ENCODE measurements around the gene SLF2. TPM values are rescaled to one million over a fixed set of nuclear protein-coding genes. Genes with fewer than 3 reads are reported as not detected.

SLF2 gene
- total RNA-seq, 3 donors from 2014 or later (not counting 1 experiment from before 2014, with no cell fraction given) = 24.2 to 35.4 (median 30.9) TPM

DNA sequence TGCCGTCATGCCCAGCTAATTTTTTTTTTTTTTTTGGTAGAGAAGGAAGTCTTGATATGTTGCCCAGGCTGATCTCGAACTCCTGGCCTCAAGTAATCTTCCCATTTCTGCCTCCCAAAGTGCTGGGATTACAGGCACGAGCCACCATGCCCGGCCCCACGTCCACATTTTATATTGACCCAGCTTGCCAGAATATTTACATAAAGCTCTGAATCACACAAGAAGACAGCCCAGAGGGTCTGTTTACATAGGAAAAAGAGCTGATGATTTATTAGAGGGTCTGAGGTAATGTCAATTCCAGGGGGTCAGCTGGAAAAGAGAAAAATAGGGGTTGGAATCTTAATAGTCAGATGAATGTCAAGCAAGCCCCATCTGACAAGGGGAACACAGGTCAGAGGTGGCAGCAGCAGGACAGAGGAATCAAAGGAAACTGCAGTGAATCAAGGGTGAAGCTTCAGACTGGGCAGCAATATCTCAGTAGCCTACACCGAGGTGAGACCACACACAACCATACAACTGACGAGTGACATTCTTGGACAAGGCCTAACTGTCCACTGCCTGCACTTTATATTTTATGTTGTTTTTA lies 15.8 kb upstream of the SLF2 start:
- H3K9me3 ChIP-seq (ENCODE audit: control insufficient read depth, insufficient read depth, low read length) = no peaks in the 10 kb centered on the region
- no peaks in the 10 kb centered on the region for H3K4me1 ChIP-seq (ENCODE audit: control insufficient read depth, insufficient read depth, low read length)
- H3K4me3 ChIP-seq (ENCODE audit: low read length) = no peak overlapping the region
- no peaks in the 10 kb centered on the region for H3K9me3 Mint-ChIP-seq
- WGBS (ENCODE audit: insufficient coverage) = 96% methylated on average over 5 of the region's 7 CpGs
- TF ChIP-seq, protein P1, sequence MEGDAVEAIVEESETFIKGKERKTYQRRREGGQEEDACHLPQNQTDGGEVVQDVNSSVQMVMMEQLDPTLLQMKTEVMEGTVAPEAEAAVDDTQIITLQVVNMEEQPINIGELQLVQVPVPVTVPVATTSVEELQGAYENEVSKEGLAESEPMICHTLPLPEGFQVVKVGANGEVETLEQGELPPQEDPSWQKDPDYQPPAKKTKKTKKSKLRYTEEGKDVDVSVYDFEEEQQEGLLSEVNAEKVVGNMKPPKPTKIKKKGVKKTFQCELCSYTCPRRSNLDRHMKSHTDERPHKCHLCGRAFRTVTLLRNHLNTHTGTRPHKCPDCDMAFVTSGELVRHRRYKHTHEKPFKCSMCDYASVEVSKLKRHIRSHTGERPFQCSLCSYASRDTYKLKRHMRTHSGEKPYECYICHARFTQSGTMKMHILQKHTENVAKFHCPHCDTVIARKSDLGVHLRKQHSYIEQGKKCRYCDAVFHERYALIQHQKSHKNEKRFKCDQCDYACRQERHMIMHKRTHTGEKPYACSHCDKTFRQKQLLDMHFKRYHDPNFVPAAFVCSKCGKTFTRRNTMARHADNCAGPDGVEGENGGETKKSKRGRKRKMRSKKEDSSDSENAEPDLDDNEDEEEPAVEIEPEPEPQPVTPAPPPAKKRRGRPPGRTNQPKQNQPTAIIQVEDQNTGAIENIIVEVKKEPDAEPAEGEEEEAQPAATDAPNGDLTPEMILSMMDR (IDR thresholded peaks at IDR 0.05) = no peak
- intact Hi-C loops (cut with micrococcal nuclease) = no loop called here
- H3K27me3 Mint-ChIP-seq (ENCODE audit: low read depth in 2 of 2) = peaks cover 31 to 32% of the 10 kb centered on the region in 2 donors
- no peak overlapping the region for H3K27ac Mint-ChIP-seq
- no peak overlapping the region for H3K4me3 Mint-ChIP-seq
- no peak overlapping the region for H3K27ac ChIP-seq (ENCODE audit: low read length)
- no peak for DNase-seq
- no peaks in the 10 kb centered on the region for H3K36me3 ChIP-seq (ENCODE audit: control insufficient read depth, insufficient read depth, low read length)
- no peaks in the 10 kb centered on the region for H3K4me1 Mint-ChIP-seq
- H3K27me3 ChIP-seq (ENCODE audit: control insufficient read depth, insufficient read depth, low read length) = no peaks in the 10 kb centered on the region
- no peak for ATAC-seq
- no peaks in the 10 kb centered on the region for H3K36me3 Mint-ChIP-seq

DNA sequence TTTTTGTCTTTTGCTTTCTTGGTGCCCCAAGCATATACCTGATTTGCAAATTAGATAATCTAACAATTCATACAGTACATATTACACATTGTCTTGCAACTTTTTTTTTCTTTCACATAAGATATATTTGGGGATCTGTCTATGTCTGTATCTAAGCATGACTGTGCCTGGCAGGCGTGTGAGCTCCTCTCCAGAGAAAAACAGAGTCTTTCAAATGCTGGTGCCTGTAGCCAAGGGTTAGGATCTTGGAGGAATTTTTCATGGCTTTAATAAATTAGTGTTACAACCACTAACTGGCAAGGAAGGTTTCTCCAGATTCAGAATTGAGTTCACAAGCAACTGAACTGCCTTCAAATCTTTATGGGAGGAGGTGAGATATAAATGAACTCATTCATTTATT lies 14.8 kb upstream of the SLF2 start:
- Mint-ChIP-seq H3K4me1 (no peaks in the 10 kb centered on the region), H3K27ac (no peak overlapping the region), H3K4me3 (no peak overlapping the region), H3K36me3 (no peaks in the 10 kb centered on the region), H3K27me3 (ENCODE audit: low read depth in 2 of 2) (peaks cover 21 to 26% of the 10 kb centered on the region in 2 donors), H3K9me3 (no peaks in the 10 kb centered on the region)
- no peaks in the 10 kb centered on the region for H3K36me3 ChIP-seq (ENCODE audit: control insufficient read depth, insufficient read depth, low read length)
- intact Hi-C loops (cut with micrococcal nuclease) = no loop called here
- WGBS (ENCODE audit: insufficient coverage) = 29% methylated on average over 1 of the region's 1 CpG
- no peaks in the 10 kb centered on the region for H3K4me1 ChIP-seq (ENCODE audit: control insufficient read depth, insufficient read depth, low read length)
- TF ChIP-seq, protein P1 (IDR thresholded peaks at IDR 0.05) = no peak
- no peak overlapping the region for H3K27ac ChIP-seq (ENCODE audit: low read length)
- H3K27me3 ChIP-seq (ENCODE audit: control insufficient read depth, insufficient read depth, low read length) = no peaks in the 10 kb centered on the region
- no peaks in the 10 kb centered on the region for H3K9me3 ChIP-seq (ENCODE audit: control insufficient read depth, insufficient read depth, low read length)
- DNase-seq (no peak), ATAC-seq (no peak)
- no peak overlapping the region for H3K4me3 ChIP-seq (ENCODE audit: low read length)

DNA sequence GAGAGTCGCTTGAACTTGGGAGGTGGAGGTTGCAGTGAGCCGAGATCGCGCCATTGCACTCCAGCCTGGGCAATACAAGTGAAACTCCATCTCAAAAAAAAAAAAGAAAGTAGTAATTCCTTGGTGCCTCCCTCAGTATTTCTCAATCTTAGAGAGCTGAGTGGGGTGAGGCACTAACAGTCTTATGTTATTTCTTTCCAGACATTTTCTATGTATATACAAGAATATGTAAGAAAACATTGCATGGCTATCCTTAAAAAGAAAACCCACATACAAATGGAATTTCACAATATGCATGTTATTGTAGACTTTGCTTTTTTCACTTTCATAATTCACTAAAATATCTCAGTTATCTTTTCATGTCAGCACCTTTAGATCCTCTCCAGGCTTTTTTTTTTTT lies 13.6 kb upstream of the SLF2 start:
- 67% methylated on average over 4 of the region's 4 CpGs for WGBS (ENCODE audit: insufficient coverage)
- H3K4me1 ChIP-seq (ENCODE audit: control insufficient read depth, insufficient read depth, low read length) = no peaks in the 10 kb centered on the region
- H3K27me3 ChIP-seq (ENCODE audit: control insufficient read depth, insufficient read depth, low read length) = no peaks in the 10 kb centered on the region
- DNase-seq (no peak), ATAC-seq (no peak)
- H3K27ac Mint-ChIP-seq = no peak overlapping the region
- no peak overlapping the region for H3K4me3 ChIP-seq (ENCODE audit: low read length)
- TF ChIP-seq, protein P1 (IDR thresholded peaks at IDR 0.05) = no peak
- H3K27ac ChIP-seq (ENCODE audit: low read length) = no peak overlapping the region
- no peaks in the 10 kb centered on the region for H3K9me3 ChIP-seq (ENCODE audit: control insufficient read depth, insufficient read depth, low read length)
- no peaks in the 10 kb centered on the region for H3K9me3 Mint-ChIP-seq
- peaks cover 15 to 29% of the 10 kb centered on the region in 2 donors for H3K27me3 Mint-ChIP-seq (ENCODE audit: low read depth in 2 of 2)
- no peaks in the 10 kb centered on the region for H3K36me3 Mint-ChIP-seq
- no peak overlapping the region for H3K4me3 Mint-ChIP-seq
- intact Hi-C loops (cut with micrococcal nuclease) = no loop called here
- no peaks in the 10 kb centered on the region for H3K36me3 ChIP-seq (ENCODE audit: control insufficient read depth, insufficient read depth, low read length)
- no peaks in the 10 kb centered on the region for H3K4me1 Mint-ChIP-seq

DNA sequence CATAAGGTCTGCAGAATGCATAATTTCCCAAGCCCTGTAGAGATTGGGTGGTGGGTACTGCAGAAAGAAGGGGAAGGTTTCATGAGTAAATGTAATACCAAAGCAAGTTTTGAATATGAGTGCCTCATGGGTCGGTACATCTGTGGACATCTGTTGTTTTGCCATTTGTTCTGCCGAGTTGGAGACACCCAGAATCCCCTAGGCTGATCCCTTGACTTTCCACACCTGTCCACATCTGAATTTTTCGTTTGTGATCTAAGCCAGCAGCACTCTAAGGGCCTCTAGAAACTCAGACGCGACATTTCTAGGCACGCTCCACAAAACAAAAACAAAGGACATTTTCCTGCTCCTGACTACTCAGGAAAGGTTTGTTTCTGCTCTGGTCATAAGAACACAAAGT lies 11.7 kb upstream of the SLF2 start:
- intact Hi-C loops (cut with micrococcal nuclease) = no loop called here
- H3K4me1 Mint-ChIP-seq = no peaks in the 10 kb centered on the region
- Histone ChIP-seq H3K36me3 (ENCODE audit: control insufficient read depth, insufficient read depth, low read length) (no peaks in the 10 kb centered on the region), H3K4me3 (ENCODE audit: low read length) (no peak overlapping the region), H3K4me1 (ENCODE audit: control insufficient read depth, insufficient read depth, low read length) (no peaks in the 10 kb centered on the region), H3K27ac (ENCODE audit: low read length) (no peak overlapping the region), H3K27me3 (ENCODE audit: control insufficient read depth, insufficient read depth, low read length) (no peaks in the 10 kb centered on the region), H3K9me3 (ENCODE audit: control insufficient read depth, insufficient read depth, low read length) (no peaks in the 10 kb centered on the region)
- no peaks in the 10 kb centered on the region for H3K36me3 Mint-ChIP-seq
- WGBS (ENCODE audit: insufficient coverage) = 71% methylated on average over 3 of the region's 6 CpGs
- TF ChIP-seq, protein P1 (IDR thresholded peaks at IDR 0.05) = no peak
- no peak for ATAC-seq
- no peak overlapping the region for H3K4me3 Mint-ChIP-seq
- no peaks in the 10 kb centered on the region for H3K9me3 Mint-ChIP-seq
- H3K27ac Mint-ChIP-seq = no peak overlapping the region
- DNase-seq = no peak
- H3K27me3 Mint-ChIP-seq (ENCODE audit: low read depth in 2 of 2) = peaks cover 6 to 21% of the 10 kb centered on the region in 2 donors
